G401.6 (cell line): ENCODE data around the gene PRKAR1B.
"Not testable (repeated sequence)": the region's sequence is repeated elsewhere in the genome, so short reads cannot be mapped to it uniquely, and the experiment has no call there.

Source experiments
- FAIRE-seq: peaks from 2 replicates; lab custom pipeline; 2012; peaks lifted over from hg19 to GRCh38; lab: Jason Lieb, UNC

The PRKAR1B gene

GRCh38 chr7:666454-667292 is 60.4 kb downstream of the PRKAR1B start:
- FAIRE-seq = no peak

GRCh38 chr7:665736-666453 is 61.2 kb downstream of the PRKAR1B start:
- no peak for FAIRE-seq

GRCh38 chr7:664997-665735 is 61.9 kb downstream of the PRKAR1B start:
- FAIRE-seq = no peak

- no peak for FAIRE-seq
Observed at GRCh38 chr7:664402-664775, 62.7 kb downstream of the PRKAR1B start.

- FAIRE-seq = no peak
Observed at GRCh38 chr7:662576-662975, 64.5 kb downstream of the PRKAR1B start.

GRCh38 chr7:659996-660395 is 67.1 kb downstream of the PRKAR1B start:
- FAIRE-seq = no peak

- FAIRE-seq = no peak
Observed at GRCh38 chr7:659306-659847, 67.7 kb downstream of the PRKAR1B start.

- no peak for FAIRE-seq
Observed at GRCh38 chr7:657565-658119, 69.4 kb downstream of the PRKAR1B start.

GRCh38 chr7:657010-657409 is 70.1 kb downstream of the PRKAR1B start:
- FAIRE-seq = not testable (repeated sequence)

- FAIRE-seq = no peak
Observed at GRCh38 chr7:655758-656157, 71.3 kb downstream of the PRKAR1B start.

GRCh38 chr7:653829-654764 is 73.0 kb downstream of the PRKAR1B start:
- no peak for FAIRE-seq

GRCh38 chr7:652881-653280 is 74.2 kb downstream of the PRKAR1B start:
- no peak for FAIRE-seq

- FAIRE-seq = not testable (repeated sequence)
Observed at GRCh38 chr7:652167-652566, 74.9 kb downstream of the PRKAR1B start.

- FAIRE-seq = no peak
Observed at GRCh38 chr7:651032-651728, 75.9 kb downstream of the PRKAR1B start.

- FAIRE-seq = no peak
Observed at GRCh38 chr7:650339-651031, 76.6 kb downstream of the PRKAR1B start.

- FAIRE-seq = no peak
Observed at GRCh38 chr7:646951-647350, 80.1 kb downstream of the PRKAR1B start.

- FAIRE-seq = no peak
Observed at GRCh38 chr7:646487-646886, 80.6 kb downstream of the PRKAR1B start.

- FAIRE-seq = no peak
Observed at GRCh38 chr7:645606-646005, 81.5 kb downstream of the PRKAR1B start.

GRCh38 chr7:644381-645305 is 82.4 kb downstream of the PRKAR1B start:
- no peak for FAIRE-seq
